ENCODE results near the gene SPTBN1. TPM values are rescaled to one million over a fixed set of nuclear protein-coding genes. Genes with fewer than 3 reads are reported as not detected.

Gene SPTBN1
- total RNA-seq = 692 and 796 TPM in 2 replicates

DNA sequence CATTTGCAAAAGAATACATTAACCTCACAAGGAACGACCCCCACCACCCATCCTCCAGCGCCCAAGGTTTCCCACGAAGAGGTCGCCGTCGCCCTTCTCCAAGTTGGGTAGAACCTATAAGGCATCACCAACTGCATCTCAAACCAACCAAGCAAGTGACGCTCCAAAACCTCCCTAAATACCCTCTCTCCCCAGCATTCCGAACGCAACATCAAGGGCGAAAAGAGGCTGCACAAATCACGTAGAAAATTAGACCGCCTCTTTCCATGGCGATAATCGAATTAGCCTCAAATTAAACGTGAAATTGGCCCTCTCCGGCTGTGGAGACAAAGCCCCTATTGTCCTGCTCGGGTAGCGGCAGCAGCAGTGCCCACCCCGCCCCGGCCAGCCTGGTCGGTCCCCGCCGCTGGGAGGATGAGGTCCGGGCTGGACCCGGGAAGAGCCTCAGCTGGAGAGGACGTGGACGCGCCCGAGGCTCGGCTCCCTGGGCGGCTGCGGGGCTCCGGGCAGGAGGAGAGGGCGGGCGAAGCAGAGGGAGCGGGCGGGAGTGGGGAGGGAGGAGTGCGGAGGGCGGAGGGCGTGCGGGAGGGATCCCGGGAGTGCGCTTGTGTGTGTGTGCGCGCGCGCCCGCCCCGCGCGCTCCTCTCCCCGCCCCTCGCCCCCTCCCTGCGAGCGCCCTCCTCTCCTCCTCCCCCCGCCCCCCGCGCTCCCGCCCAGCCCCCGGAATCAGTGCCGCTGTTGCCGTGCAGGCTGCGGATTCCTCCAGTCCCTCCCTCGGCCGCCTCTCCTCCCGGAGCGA is at the start of gene SPTBN1:
Gene SPTBN1 (plus strand): TSS at position 765 of the 799 bp plus-strand sequence. CDS start 70,092 bp downstream, outside the sequence.

Other genes with a start within 250 kb of the SPTBN1 start
- not detected in 2 replicates for gene TSPYL6, start 200.1 kb upstream of the SPTBN1 start, total RNA-seq

Data from aortic smooth muscle cell (primary cell).